ENCODE data around the gene GNPAT.
"Not testable (repeated sequence)": the region's sequence is repeated elsewhere in the genome, so short reads cannot be mapped to it uniquely, and the experiment has no call there.

Gene GNPAT

GRCh38 chr1:231240883-231241735 is at the start of gene GNPAT:
TSS of gene GNPAT (plus strand) at chr1:231241212. CDS start at chr1:231241379, 167 bp downstream.
- DNase-seq (ENCODE audit: low read depth in 2 of 3, low spot score in 1 of 3) = peak; percentile 79 to 86 (median 83)

DNA sequence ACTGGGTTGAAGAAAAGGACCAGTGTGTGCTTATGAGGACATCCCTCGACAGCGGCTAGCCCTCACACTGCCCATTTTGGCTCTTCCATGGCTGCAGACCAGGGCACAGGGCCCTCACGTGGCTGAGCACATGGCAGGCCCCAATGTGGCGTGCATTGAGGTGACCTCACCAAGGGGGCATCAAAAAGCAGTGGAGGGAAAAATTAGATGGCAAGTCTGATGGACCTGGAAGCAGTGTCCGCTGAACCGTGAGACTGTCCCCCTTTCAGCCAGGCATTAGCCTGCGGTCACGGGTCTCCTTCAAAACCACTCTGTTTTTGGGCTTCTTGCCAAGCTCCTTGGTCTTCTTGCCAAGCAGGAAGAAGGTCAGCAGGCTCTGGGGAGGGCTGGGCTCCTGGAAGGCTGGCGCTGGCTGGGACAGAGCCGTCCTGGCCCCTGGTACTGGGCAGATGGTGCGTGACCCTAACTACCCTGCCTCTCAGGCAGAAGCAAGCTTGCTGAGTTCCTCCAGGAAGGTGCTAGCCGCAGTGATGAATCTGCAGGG is 48.3 kb upstream of the GNPAT start:
- DNase-seq (ENCODE audit: low read depth in 2 of 3, low spot score in 1 of 3) = no peak

DNA sequence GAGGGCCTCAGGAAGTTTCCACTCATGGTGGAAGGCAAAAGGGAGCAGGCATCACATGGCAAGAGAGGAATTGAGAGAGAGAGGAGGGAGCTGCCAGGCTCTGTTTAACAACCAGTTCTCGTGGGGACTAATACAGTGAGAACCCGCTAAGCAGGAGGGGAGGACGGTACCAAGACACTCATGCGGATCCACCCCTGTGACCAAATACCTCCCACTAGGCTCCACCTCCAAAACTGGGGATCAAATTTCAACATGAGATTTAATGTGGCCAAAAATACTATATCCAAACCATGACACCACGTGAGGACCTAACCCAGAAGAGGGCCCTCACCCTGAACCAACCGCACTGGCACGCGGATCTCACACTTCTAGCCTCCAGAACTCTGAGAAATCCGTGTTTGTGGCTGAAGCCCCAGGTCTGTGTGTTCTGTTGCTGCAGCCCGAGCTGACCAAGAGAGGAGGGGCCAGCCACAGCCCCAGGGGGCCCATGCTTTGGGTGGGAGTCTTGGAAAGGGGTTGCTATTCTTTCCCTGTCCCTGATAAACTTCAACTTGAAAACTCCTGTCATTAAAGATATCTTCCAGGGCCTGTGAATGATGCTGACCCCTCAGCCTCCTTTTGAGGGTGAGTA is 47.2 kb upstream of the GNPAT start:
- no peak for DNase-seq (ENCODE audit: low read depth in 2 of 3, low spot score in 1 of 3)

DNA sequence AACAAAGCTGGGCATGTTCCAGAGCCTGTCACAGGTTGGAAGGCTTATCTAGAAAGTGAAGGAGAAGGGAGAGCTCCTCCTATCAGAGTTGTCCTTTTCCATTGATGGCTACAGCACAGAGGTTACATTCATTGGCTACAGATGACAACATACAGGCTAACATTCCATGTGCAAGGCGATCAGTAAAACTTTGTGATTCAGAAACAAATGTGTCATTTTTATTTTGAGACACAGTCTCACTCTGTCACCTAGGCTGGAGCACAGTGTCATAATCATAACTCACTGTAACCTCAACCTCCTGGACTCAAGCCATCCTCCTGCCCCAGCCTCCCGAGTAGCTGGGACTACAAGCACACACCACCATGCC is 46.6 kb upstream of the GNPAT start:
- DNase-seq (ENCODE audit: low read depth in 2 of 3, low spot score in 1 of 3) = no peak

- DNase-seq (ENCODE audit: low read depth in 2 of 3, low spot score in 1 of 3) = no peak
These were observed 46.0 kb upstream of the GNPAT start for GRCh38 chr1:231194843-231195516.

GRCh38 chr1:231196307-231196706 is 44.7 kb upstream of the GNPAT start:
- no peak for DNase-seq (ENCODE audit: low read depth in 2 of 3, low spot score in 1 of 3)

GRCh38 chr1:231196728-231197127 is 44.3 kb upstream of the GNPAT start:
- DNase-seq (ENCODE audit: low read depth in 2 of 3, low spot score in 1 of 3) = no peak

- no peak for DNase-seq (ENCODE audit: low read depth in 2 of 3, low spot score in 1 of 3)
These were observed 41.1 kb upstream of the GNPAT start for GRCh38 chr1:231199868-231200267.

DNA sequence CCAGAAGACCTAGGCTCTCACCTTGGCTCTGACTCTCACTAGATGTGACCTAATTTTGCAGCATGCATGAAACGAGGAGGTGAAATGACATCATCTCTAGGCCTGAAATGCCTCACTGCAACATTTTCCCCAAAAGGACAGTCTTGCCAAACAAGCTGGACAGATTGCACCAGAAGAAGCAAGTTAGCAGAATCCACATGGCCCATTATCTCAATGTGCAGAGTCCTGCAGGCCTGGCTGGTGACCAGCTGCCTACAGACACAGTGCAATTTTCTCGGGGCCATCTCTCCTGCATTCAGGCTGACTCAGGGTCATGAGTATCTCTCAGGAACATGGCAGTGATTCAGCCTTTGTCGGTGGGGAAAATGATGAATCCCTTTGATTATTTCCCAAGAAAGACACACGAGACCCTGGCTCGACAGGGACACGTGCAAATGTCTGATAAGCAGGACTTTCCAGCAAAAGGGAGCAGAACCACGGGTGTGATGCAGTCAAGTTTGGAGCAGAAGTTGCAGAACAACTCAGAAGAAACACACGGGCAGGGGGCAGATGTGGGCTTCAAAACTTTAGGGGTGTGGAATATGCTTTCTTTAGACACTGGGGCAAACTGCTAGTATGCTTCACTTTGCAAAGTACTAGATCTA is 40.5 kb upstream of the GNPAT start:
- DNase-seq (ENCODE audit: low read depth in 2 of 3, low spot score in 1 of 3) = no peak

DNA sequence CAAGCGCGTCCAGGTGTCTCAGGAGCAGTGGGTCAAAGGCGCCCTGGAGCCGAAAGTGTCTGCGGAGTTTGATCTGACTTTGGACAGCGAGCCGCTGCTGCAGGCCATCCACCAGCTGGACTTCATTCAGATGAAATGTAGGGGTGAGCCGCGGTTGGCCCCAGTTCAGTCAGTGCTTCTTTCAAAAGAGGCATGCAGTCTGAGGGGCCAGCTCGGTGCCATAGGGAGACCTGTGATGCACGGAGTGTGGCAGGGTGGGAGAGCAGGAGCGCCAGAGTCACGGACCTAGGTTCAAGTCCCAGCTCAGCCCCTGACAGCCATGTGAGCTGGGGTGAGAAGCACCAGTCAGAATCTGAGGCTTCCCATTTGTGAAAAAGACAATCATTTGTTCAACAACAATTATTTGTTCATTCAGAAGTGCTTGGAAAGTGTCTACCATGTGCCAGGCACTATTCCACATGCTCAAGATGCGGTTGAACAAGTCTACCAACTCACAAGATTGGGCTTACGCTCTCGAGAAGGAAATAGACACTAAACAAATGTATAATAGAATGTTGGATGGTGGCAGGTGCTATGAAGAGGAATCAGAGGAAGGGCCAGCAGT is 39.5 kb upstream of the GNPAT start:
- no peak for DNase-seq (ENCODE audit: low read depth in 2 of 3, low spot score in 1 of 3)

GRCh38 chr1:231201979-231202633 is 38.9 kb upstream of the GNPAT start:
- DNase-seq (ENCODE audit: low read depth in 2 of 3, low spot score in 1 of 3) = no peak

DNA sequence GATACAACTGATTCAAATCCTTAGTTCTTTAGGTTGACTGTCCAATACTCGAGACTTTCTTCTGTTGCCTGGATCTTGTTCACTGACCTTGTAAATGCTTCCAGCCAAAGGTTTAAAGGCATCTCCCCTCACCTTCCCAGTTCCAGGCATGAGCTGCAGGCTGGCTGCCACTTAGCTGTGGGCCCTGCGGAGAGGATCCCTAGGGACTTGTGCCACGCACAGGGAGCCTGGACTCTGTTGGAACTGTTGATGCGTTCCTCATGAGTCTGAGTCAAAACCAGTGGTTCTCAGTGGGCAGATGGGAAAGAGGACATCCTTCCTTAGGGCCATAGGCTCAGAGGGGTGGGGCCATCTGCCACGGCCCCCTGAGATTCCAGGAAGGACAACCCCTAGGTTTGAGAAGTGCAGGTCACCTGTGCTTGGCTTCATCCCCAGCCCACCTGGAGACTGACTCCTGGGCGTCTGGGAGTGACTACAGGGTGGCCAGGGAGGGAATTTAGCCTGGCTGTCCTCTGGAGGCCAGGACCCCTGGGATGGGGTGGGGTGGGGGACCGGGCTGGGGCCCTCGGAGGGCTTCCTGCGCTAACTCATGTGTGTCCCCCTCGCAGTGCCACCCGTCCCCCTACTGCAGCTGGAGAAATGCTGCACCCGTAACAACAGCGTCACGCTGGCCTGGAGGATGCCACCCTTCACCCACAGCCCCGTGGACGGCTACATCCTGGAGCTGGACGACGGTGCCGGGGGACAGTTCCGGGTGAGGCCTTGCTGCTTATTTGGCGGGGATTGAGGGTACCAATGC is 37.6 kb upstream of the GNPAT start:
- DNase-seq (ENCODE audit: low read depth in 2 of 3, low spot score in 1 of 3) = no peak

DNA sequence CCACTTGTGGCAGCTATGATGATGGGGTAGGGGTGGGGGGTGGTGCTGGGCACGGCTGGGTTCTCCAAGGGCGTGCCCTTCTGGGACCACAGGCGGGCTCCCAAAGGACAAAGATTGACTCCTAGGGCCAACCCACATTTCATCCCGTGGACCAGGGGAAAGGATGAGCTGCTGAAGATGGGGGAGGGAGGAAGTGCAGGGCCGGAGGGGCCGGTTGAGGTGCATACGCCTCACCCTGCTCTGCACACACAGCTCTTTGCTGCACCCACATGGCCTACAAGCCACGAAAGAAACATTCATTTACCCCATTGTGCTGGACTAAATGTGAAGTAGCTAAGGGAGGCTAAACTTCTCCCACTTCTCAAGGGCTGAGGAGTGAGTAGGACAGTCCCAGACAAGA is 34.2 kb upstream of the GNPAT start:
- no peak for DNase-seq (ENCODE audit: low read depth in 2 of 3, low spot score in 1 of 3)

- no peak for DNase-seq (ENCODE audit: low read depth in 2 of 3, low spot score in 1 of 3)
These were observed 33.6 kb upstream of the GNPAT start for GRCh38 chr1:231207437-231207836.

- no peak for DNase-seq (ENCODE audit: low read depth in 2 of 3, low spot score in 1 of 3)
These were observed 32.0 kb upstream of the GNPAT start for GRCh38 chr1:231208980-231209379.

DNA sequence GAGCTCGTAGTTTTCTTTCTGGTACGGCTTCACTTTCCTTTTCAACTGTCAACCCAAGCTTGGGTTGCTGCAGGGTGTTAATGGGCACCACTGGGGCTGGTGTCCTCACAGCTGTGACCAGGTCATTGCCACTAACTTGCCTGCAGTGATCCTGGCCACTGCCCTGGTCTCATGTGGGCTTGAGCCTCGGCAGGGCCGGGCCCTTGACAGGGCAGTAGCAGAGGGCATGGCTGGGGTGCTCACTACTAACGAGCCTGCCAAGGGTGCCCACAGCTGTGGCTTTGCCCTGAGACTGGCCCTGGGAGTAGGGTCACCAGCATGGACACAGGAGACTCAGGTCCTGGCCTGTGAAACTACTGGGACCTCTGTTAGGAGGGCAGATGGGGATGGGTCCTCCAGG is 31.5 kb upstream of the GNPAT start:
- no peak for DNase-seq (ENCODE audit: low read depth in 2 of 3, low spot score in 1 of 3)

- no peak for DNase-seq (ENCODE audit: low read depth in 2 of 3, low spot score in 1 of 3)
These were observed 30.9 kb upstream of the GNPAT start for GRCh38 chr1:231210126-231210525.

GRCh38 chr1:231211005-231211857 is 29.8 kb upstream of the GNPAT start:
- peak; percentile 84 to 95 (median 88) for DNase-seq (ENCODE audit: low read depth in 2 of 3, low spot score in 1 of 3)

GRCh38 chr1:231212301-231212700 is 28.7 kb upstream of the GNPAT start:
- not testable (repeated sequence) for DNase-seq (ENCODE audit: low read depth in 2 of 3, low spot score in 1 of 3)
